Activated T-helper 1 cell treated with Interleukin-2 at 50 U/mL for 16 hours (primary cell): ENCODE data around the gene CDK6.

Source experiments
- DNase-seq: peaks from one replicate; pipeline ENCODE4 v3.0.0-alpha.2; 2020; ENCODE audit warnings: low read depth

CDK6 gene

DNA sequence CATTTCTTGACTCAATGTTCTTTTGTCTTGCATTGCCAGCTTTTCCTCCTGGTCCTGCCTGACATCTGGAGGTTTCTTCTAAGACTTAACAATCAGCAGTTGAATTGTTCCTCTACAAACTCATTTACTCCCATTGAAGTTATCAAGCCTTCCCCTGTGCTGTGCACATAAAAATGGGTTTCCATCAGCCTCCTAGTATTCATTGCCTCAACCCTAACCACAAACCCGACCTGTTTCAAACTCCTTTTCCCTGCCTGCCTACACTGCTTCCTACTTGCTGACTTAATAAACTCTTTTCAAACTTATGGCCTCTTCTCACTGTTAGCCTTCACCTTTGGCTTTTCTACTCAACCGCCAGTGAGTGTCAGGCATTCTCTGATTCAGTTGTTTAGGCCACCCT, 9.4 kb upstream of the CDK6 start:
- DNase-seq, result no peak

DNA sequence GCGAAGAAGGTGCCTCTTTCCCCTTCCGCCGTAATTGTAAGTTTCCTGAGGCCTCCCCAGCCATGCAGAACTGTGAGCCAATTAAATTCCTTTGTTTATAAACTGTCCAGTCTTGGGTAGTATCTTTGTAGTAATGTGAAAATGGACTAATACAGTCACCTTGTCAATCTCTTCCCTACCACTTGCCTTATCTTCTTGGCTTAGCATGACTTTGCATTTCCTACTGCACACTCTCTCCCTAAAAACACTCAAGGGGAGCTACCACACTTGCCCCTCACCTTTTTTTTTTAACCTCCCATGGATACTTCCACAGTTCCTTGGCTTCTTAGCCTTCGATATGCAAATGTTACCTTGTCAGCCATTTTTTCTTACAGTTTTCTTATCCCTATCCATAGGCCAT, 7.4 kb upstream of the CDK6 start:
- no peak for DNase-seq

DNA sequence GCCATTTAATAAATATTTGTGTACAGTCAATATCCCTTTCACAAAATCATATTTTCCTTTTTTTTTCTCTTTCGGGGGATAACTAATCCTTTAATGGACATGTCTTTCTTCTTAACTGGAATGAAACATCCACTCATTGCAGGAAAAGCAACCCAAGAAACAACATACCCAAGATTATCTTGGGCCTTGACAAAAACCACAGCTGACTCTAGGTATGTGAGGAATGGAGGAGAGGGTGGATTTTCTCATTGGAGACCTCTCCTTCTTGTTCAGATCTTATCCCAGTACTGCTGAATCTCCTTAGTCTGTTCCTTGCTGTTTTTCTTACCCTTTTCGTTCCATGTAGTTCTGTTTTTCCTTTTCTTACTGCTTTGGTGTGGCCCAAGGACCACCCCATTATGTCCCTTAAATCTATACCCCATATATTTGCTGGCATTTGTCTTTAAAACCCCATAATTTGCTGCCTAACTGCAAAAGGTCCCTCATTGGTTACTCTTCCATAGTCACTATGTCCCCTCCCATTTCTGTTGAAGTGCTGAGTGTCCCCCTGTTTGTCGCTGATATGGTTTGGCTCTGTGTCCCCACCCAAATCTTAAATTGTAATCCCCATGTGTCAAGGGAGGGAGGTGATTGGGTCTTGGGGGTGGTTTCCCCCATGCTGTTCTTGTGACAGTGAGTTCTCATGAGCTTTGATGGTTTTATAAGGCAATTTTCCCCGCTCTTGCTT, 6.8 kb upstream of the CDK6 start:
- DNase-seq, result no peak

DNA sequence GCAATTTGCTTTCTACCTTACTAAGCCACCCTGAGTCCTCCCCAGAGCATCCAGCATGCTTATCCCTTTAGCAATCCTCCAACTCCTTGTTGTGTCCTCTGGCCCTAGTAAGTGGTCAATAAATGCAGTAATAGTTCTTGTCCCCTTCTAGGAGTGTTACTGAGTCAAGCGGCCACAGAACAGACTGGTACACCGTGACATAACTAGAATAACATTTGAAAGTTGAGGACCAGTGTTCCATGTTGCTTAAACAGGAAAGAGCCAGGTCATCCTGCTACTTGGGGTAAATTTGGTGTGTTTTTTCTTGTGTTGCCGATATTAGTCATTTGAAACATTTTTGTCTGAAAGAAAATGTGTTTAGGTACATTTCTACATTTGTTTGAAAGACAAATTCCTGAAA, 4.8 kb upstream of the CDK6 start:
- no peak for DNase-seq

DNA sequence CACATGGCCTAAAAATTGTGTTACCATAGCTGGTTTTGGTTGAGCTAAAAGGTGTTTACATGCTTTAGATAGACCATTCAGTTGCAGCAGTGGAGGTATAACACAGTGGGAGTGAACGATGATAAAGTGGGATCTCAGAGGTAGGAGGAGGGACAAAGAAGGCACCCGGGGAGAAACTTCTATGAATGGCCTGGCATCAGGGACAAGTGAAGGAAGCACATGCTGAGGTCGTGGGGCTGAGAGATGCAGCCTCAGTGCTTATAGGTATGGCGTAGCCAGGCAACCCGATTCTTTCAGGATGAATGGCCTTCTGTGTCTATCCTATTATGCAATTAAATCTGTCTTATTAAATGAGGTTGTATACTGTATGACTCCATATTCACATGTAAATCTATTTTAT, 3.9 kb upstream of the CDK6 start:
- DNase-seq, result no peak

DNA sequence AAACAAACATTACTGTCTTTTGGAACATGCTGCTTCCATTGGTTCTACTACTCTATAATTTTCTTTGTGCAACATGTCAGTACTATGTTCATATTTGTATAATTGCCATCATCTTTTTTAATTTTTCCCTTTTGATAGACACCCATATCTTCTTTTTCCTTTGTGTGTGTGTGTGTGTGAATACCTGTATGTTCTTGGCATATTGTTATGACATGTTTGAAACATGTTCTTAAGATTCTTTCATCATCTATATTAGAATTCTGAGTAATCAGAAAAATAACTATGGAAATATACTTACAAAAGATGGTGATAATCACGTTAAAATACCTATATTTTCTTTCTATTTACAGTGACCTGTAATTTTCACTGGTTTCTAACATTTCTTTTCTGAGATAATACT, 3.5 kb upstream of the CDK6 start:
- DNase-seq, result no peak

DNA sequence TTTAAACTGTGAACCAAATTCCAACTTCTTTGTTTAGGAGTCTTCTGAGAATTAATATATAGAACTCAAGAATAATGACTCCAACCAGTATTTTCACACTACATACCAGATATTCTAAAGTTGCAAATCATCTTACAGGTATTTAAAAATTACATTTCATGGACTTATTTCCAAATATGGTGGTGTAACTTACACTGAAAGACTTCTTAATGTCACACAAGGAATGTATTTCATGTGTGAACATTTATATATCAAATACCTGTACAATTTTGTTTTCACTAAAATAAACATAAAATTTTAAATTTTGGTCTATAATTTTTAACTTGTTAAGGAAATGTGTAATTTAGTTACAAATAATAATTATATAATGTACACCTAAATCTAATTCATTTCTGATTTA, 2.6 kb upstream of the CDK6 start:
- DNase-seq, result no peak

DNA sequence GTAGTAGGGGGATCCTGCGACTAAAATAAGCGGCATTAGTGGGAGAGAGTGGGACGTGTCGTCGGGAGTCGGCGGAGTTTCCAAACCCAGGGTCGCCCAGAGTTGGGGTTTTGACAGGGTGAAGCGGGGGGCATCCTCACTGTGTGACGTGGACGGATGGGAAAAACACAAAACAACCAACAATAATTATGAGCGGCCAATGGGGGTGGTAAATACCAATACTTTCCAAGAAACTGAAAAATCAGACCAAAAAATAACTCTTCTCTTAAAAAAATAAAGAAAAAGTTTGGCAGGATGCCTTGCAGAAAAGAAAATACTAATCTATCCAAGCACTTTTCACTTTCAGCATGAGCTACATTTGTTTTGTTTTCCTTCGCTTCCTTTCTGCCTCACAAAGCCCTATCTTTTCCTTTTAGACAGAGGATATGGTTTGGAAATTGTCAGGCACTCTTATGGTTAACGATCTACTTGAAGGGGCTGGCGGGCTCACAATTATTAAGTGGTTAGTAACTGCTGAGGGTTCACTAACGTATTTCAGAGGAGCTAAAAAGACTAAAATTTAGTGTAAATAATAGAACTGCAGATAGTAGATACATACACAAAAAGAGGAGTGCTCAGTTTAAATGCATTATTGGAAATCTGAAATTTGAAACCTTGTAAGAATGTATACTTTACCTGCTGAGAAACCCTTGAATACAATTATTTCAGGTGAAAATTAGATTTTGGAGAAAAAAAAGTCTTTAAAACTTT, 802 bp upstream of the CDK6 start:
- no peak for DNase-seq

DNA sequence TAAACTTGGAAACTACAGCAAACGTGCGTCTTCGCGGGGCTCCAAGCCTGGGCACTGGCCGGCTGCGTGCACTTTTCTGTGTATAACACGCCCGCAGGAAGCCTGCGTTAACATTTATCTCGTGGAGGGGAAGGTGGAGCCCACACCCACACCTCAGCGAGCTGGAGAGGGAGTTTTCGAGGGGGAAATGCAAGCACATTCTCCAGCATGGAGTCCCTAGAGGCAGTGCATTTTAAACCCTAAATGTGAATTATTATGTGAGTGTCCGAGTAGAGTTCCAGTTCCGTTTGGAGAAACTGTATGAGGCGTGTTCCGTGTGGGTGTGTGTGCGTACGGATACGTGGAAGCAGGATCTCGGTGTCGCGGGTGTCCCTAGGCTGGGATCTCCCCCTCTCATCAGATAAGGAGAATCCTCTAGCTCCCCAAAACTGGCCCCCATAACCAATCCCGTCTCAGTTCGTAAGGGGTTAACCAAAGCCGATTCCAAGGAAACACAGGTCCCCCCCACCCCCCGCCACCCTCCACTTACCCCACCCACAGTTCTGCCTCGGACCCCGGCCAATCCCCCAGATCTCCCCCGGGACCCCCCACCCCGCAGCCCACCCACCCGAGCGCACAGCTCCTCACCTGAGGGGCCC, 403 bp downstream of the CDK6 start:
- DNase-seq, result no peak

DNA sequence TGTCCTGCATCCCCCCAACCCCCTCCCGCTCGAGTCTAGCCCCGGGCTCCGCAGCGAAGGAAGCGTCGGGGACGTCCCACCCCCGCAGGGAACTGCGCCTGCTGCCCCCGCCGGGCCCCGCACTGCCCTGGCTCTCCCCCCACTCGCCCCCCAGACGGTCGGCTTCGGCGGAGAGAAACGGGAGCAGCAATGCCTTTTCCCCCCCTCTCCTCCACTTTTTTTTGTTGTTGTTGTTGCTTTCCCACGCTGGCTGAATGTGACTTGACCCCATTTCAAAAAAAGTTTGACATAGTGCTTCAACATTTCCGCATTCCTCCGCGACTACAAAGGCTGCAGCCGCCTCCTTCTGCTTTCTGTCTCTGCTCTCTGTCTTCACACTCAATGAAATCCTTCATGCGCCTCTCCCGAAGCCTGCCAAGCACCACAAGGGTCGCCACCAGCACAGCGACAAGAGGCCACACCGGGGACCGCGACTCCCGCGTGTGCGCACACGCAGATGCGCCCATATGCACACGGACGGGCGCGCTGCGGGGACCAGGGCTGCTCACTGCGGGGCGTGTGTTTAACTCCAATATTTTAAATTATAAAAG, 1.0 kb downstream of the CDK6 start:
- no peak for DNase-seq

DNA sequence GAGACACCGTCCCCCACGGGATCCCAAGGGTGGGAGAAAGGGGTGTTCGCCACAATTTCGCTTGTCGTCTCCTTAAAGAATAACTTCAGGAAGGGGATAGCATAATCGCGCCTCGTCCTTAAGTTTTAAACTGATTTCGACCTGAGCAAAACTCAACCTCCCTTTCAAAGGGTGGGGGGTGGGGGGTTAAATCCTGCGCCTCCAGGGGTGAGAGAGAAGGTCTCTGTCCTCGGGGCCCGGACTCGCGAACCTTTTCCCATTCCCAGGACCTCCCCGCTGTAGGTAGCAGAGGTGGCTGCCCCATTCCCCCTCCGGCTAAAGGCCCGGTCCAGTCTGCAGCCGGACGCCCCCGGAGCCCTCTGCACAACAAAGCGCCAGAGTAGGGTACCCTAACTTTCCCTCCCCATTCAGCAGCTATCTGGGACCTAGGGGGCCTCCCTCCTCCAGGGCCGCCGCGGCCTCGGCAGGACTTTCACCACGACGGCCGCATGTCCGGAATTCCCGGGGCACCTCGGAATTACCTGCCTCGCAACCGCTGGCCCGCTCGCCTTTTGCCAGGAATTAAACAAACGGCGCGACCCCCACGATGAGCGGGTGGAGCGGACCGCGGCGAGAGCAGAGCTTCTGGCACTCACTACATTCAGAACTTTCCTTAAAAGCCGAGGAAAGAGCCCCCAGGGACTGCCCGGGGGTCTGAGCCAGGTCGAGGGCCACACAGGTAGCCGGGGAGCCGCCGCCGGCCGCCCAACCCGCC, 1.7 kb downstream of the CDK6 start:
- DNase-seq, result no peak

DNA sequence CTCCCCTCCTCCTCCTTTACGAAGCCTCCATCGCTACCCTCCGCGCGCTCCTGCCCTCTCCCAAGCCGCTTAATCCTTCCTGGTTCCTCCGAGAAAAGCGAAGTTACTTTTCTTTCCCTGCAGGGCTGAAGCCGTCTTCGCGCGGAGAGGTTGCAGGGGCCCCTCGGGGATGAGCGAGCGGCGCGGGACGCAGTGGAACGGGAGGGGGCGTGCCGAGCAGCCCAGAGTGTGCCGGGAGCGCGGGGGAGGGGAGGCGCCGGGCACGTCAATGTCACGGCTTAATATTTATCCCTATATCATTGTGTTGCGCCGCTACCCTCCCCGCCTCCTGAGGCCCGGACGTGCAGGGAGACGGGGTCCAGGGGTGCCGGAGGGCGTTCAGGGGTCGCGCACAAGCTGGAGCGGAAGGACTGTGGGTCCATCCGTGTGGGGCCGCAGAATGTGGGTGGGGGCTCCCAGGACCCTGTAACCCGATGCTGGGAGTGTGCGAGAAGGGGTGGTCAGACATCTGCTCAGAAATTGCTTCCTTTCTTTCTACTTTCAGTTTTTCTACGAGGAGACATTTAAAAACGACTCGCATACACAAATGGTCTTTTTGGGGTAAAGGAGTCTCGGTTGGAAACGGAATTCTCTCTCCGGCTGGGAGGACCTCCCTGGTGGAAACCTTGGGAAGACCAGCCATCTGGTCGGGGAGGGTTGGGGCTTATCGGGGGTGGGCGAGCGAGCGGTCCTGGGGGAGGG, 2.4 kb downstream of the CDK6 start:
- DNase-seq, result peak; percentile 56

DNA sequence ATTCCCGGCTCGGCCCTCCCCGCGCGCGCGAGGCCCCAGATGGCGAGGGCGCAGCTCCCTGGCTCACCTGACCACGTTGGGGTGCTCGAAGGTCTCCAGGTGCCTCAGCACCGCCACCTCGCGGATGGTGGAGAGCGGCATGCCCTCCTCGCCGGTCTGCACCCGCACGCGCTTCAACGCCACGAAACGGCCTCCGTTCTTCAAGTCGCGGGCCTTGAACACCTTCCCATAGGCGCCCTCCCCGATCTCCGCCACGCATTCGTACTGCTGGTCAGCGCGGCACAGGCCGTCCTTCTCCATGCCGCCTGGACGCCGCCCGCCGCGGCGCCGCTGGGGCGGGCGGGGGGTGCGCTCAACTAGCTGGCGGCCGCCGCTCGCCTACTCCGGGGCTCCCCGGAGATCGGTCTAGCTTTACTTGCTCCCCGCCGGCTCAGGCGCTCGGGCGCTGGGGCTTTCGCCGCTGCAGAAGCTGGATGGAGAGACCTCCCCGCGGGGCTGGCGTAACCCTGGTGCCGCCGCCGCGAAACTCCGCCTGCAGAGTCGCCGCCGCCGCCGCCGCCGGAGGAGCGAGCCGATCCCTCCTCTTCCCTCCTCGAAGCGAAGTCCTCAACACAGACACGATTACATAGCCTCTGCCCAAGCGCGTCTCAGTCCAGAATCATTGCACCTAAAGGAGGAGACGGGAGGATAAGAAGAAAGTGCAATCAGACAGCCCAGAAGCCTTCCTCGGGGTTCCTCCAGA, 3.2 kb downstream of the CDK6 start:
- peak; percentile 75 for DNase-seq

DNA sequence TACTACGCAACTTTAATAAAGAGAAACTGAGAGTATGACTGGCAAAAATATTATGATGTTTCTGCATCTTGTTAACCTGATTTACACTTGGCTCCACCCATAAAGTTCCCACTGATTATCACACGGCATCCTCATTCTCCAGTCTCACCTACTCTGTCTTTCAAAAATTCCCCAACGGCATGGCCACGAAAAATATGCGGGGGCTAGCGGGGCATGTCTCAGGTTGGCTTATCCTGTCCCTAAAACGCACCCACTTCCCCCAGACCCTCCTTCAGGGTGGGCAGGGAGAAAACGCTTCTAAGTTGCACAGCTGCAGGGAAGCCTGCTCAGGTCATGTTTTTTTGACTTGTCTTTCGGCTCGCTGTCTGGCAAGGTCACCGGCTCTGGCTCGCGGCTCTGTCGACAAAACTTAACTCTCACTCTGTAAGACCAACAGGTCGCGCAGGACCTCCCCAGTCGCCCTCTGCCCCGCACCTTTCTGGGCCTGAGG, 3.8 kb downstream of the CDK6 start:
- no peak for DNase-seq

DNA sequence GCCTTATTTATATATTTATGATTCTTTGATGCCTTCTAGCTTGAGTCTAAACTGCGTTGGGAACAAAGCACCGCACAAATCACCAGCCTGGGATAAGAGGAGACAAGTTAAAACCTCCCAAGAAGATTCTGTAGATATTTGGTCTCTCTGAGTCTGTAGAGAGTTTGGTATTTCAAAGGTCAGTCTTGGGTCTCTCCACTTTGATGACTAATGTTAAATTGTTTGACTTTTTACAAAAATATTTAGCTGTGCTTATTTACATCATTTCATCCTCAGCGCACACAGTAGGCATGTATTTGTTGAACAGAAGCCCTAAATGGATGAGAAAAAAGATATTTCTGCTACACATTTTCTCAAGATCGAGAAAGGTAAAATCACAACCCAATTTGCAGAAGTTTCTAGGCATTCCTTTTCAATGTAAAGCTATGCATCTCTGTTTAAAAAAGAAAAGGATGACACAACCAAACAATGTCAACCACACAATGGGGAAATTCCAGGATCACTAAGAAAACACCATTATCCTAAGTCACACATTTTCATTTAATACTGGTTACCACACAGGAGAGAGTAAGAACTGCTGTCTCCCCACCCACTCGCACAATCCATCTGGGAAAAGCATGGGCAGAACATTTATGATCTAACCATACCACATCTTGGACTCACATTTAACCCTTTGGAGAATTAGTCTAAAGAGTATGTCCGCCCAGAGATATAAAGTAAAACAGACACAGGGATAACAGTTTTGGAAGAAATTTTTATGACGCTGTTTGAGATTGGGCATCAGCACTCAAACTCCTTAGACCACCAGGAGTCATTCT, 4.4 kb downstream of the CDK6 start:
- no peak for DNase-seq

DNA sequence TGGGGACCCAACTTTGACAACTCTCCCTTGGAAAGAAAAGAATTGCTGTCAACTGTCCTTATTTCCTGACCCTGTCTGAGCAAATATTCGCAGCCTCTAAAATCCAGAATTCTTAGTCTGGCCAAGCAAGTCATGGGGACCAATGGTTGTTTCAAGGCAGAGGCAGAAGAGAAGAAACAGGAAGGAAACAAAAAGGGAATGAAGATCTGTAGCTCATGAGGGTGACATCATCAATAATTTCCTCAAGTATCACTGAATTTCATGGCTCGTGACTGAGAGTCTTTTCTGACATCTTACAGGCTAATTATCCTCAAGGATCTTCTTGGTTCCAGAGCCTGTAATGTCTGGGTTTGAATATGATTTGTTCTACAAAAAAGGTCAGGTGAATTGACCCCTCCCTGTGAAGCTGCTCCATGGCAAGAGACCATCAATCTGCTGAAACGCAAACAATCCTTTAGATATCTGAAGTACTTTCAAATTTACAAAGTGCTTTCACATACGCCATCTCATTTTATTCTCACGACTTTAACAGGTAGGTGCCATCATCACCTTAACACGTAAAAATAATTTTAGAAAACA, 5.8 kb downstream of the CDK6 start:
- no peak for DNase-seq

DNA sequence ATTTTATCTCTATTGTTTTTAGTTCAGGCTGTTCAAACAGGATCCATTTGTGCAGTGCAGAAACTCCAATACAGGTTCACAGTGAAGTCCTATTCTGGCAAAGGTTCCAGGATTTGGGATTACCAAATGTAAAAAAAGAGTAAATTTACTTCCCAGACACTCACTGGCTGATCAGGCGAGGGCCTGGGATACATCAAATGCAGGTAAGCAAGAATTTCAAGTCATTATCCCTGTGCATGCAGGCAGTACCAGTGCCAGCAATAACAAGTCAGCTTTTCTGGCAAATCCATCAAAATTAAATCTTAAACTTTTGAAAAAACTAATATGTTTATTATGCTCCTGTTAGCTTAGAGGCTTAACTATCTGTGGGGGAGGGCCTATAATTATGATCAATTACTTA, 6.3 kb downstream of the CDK6 start:
- DNase-seq, result no peak

DNA sequence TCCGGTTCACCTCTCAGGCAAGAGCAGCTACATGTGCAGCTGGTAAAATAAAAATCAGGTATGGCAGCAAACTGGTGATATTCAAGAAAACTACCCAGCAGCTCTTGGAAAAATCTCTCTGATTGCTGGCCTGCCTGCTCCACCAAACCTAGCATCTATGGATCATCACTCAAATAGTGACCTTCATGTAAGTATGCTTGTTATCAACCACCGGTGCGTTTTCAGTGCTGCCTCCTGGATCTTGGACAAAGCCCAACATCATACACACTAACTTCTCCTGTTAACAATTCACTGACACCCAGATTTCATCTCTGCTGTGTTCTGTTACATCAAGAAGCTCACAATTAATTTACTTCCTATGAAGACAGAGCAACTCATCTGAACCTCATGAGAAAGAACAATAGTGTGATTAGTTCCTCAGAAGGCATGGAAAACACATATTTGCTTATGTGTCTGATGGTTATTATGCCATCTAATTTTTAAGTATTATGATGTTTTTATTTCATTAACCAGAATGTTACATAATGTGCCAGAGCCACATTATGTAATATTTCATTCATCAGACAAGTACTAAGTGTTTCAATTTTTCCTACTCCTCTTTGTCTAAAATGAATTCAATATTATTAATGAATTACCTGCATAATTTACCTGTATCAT, 8.8 kb downstream of the CDK6 start:
- DNase-seq, result no peak
